Measurements from ENCODE around the gene ZFX.
"Not testable (repeated sequence)": the region's sequence is repeated elsewhere in the genome, so short reads cannot be mapped to it uniquely, and the experiment has no call there.

The ZFX gene

DNA sequence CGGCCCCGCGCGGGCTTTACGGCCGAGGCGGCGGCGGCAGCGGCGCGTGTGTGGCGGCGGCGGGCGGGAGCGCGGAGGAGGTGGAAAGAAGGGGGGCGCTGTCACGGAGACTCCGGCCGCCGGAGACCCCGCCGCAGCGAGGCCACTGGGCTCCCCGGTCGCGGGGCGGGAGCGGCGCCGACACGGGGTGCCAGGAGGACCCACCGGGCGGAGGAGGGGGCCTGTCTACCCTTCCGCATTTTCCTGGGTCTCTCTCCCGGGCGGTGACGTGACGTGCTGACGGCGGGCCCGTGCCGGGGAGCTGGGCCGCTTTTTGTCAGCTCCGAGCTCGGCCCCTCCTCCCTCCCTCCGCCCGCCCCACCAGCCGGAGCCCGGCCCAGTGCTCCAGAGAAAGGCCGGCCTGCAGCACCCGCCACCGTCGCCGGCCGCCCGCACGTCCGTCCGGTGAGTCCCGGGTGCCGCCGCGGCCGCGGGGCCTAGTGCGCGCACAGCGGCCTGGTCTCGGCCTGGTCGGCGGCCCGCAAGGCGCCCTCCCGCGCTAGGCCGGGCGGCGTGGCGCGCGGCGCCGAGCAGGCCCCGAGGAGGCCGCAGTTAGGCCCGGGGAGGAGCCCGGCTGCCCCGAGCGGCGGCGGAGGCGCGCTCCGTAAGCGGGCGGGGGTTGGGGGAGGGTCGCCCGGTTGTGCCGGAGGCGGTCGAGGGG is at the start of gene ZFX:
Gene ZFX, plus strand, starts transcription at position 379 of the 700 bp plus-strand sequence. CDS start 23,014 bp downstream, outside the sequence.
- Histone ChIP-seq H3K9me3 (ENCODE audit: control insufficient read depth in 2 of 2, low read length in 2 of 2) (no peaks in the 10 kb centered on the region), H3K27me3 (ENCODE audit: control insufficient read depth in 2 of 2, insufficient read depth in 2 of 2, low read length in 2 of 2) (no peaks in the 10 kb centered on the region), H3K36me3 (ENCODE audit: control insufficient read depth in 2 of 2, insufficient read depth in 2 of 2, low read length in 2 of 2) (peaks cover 0 to 4% of the 10 kb centered on the region in 2 donors), H3K9ac (ENCODE audit: low read depth in 1 of 2, low read length in 2 of 2) (peak within 1 kb of the TSS; percentile 83 to 84), H3K4me3 (ENCODE audit: low read length in 2 of 2) (peak within 1 kb of the TSS; percentile 82 to 92), H3K4me1 (ENCODE audit: control insufficient read depth in 2 of 2, insufficient read depth in 2 of 2, low read length in 2 of 2) (peaks cover 22 to 33% of the 10 kb centered on the region in 2 donors), H3K27ac (ENCODE audit: low read depth in 2 of 2, low read length in 2 of 2) (peak within 1 kb of the TSS; percentile 94 to 97)

DNA sequence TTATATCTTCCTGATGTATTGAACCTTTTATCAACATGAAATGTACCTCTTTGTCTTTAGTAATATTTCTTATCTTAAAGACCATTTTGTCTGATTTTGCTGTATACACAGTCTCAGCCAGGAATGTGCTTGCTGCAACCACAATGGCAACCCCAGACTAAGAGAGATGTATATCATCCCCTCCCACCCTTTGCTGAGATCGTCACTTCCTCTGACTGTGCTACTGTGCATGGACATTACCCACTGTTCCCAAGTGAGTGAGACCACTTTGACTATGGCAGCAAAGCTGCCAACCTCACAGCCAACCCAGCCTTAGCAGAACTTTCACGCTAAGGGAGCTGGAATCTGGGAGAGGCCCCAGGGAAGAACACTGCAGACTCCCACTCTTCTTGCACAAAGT is 48.8 kb upstream of the ZFX start:
- Histone ChIP-seq H3K27me3 (ENCODE audit: control insufficient read depth in 2 of 2, insufficient read depth in 2 of 2, low read length in 2 of 2) (no peaks in the 10 kb centered on the region), H3K9ac (ENCODE audit: low read depth in 1 of 2, low read length in 2 of 2) (no peak overlapping the region), H3K9me3 (ENCODE audit: control insufficient read depth in 2 of 2, low read length in 2 of 2) (no peaks in the 10 kb centered on the region), H3K4me3 (ENCODE audit: low read length in 2 of 2) (no peak overlapping the region), H3K4me1 (ENCODE audit: control insufficient read depth in 2 of 2, insufficient read depth in 2 of 2, low read length in 2 of 2) (no peaks in the 10 kb centered on the region), H3K36me3 (ENCODE audit: control insufficient read depth in 2 of 2, insufficient read depth in 2 of 2, low read length in 2 of 2) (no peaks in the 10 kb centered on the region), H3K27ac (ENCODE audit: low read depth in 2 of 2, low read length in 2 of 2) (no peak overlapping the region)

DNA sequence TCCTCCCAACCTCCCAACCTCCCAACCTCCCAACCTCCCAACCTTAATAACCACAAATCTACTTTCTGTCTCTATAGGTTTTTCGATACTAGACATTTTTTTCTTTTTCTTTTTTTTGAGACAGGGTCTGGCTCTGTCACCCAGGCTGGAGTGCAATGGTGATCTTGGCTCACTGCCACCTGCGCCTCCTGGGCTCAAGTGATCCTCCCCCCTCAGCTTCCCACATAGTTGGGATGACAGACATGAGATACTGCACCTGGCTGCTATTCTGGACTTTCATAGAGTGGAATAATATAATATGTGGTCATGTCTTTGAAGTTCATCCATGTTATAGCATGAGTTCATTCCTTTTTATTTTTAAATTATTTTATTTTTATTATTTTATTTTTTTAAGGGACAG is 39.5 kb upstream of the ZFX start:
- no peak overlapping the region for H3K9ac ChIP-seq (ENCODE audit: low read depth in 1 of 2, low read length in 2 of 2)
- H3K27ac ChIP-seq (ENCODE audit: low read depth in 2 of 2, low read length in 2 of 2): no peak overlapping the region
- no peaks in the 10 kb centered on the region for H3K36me3 ChIP-seq (ENCODE audit: control insufficient read depth in 2 of 2, insufficient read depth in 2 of 2, low read length in 2 of 2)
- H3K9me3 ChIP-seq (ENCODE audit: control insufficient read depth in 2 of 2, low read length in 2 of 2): no peaks in the 10 kb centered on the region
- no peaks in the 10 kb centered on the region for H3K27me3 ChIP-seq (ENCODE audit: control insufficient read depth in 2 of 2, insufficient read depth in 2 of 2, low read length in 2 of 2)
- H3K4me1 ChIP-seq (ENCODE audit: control insufficient read depth in 2 of 2, insufficient read depth in 2 of 2, low read length in 2 of 2): no peaks in the 10 kb centered on the region
- no peak overlapping the region for H3K4me3 ChIP-seq (ENCODE audit: low read length in 2 of 2)

DNA sequence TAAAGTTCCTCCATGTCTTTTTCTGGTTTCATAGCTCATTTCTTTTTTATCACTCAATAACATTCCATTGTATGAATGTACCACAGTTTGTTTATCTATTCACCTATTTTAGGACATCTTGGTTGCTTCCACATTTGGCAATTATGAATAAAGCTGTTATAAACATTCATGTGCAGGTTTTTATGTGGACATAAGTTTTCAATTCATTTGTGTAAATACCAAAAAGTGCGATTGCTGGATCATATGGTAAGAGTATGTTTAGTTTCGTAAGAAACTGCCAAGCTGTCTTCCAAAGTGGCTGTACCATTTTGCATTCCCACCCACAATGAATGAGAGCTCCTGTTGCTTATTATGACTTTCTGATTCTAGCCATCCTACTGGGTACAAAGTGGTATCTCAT is 36.3 kb upstream of the ZFX start:
- H3K27ac ChIP-seq (ENCODE audit: low read depth in 2 of 2, low read length in 2 of 2): no peak overlapping the region

DNA sequence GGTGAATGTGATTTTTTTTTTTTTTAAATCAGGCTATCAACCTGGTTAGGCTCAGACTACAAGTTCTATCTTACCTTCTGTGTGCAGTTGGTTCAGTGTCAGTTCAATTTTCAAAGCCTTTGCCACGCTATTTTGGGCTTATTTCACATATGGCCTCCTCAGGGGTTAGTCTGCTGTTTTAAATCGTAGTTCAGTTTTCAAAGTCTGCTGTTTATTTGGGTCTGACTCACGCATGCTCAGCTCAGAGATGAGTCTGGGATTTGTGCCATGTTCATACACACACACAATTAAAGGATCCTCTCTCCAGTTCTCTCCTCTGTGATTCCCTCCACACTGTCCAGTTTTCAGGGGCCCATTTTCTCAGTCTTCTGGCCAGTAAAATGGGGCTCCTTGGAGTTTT is 32.3 kb upstream of the ZFX start:
- Histone ChIP-seq H3K9me3 (ENCODE audit: control insufficient read depth in 2 of 2, low read length in 2 of 2) (no peaks in the 10 kb centered on the region), H3K4me3 (ENCODE audit: low read length in 2 of 2) (no peak overlapping the region), H3K36me3 (ENCODE audit: control insufficient read depth in 2 of 2, insufficient read depth in 2 of 2, low read length in 2 of 2) (no peaks in the 10 kb centered on the region), H3K27ac (ENCODE audit: low read depth in 2 of 2, low read length in 2 of 2) (no peak overlapping the region), H3K9ac (ENCODE audit: low read depth in 1 of 2, low read length in 2 of 2) (no peak overlapping the region), H3K27me3 (ENCODE audit: control insufficient read depth in 2 of 2, insufficient read depth in 2 of 2, low read length in 2 of 2) (no peaks in the 10 kb centered on the region), H3K4me1 (ENCODE audit: control insufficient read depth in 2 of 2, insufficient read depth in 2 of 2, low read length in 2 of 2) (no peaks in the 10 kb centered on the region)

More for the DNA sequence above, 36.3 kb upstream of the ZFX start:
- Histone ChIP-seq H3K4me3 (ENCODE audit: low read length in 2 of 2) (no peak overlapping the region), H3K9ac (ENCODE audit: low read depth in 1 of 2, low read length in 2 of 2) (no peak overlapping the region), H3K36me3 (ENCODE audit: control insufficient read depth in 2 of 2, insufficient read depth in 2 of 2, low read length in 2 of 2) (no peaks in the 10 kb centered on the region), H3K4me1 (ENCODE audit: control insufficient read depth in 2 of 2, insufficient read depth in 2 of 2, low read length in 2 of 2) (no peaks in the 10 kb centered on the region), H3K9me3 (ENCODE audit: control insufficient read depth in 2 of 2, low read length in 2 of 2) (no peaks in the 10 kb centered on the region), H3K27me3 (ENCODE audit: control insufficient read depth in 2 of 2, insufficient read depth in 2 of 2, low read length in 2 of 2) (no peaks in the 10 kb centered on the region)

DNA sequence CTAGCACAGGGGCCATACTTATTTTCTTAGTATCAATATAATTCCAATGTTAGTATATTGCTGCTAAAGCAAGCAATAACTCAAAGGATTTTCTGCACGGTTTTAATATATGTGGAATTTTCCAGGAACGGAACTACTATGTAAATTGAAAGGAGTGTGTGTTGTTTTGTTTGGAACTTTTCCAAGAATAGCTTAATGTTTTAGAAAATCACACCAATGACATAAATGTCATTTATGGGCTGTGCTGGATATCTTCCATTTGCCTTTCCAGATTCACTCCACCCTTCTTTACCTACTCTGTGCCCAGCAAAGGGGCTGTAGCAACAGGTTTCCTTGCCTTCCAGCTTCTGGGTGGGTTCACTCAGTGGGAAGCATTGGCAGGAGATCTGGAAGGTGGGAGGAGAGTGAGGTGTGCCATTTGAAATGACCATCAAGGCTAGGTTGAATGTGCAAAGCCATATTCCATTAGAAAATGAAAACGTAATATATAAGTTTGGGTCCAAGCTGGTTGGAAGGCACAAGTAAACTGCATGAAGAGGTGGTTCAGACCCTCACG is 25.2 kb upstream of the ZFX start:
- Histone ChIP-seq H3K27ac (ENCODE audit: low read depth in 2 of 2, low read length in 2 of 2) (no peak overlapping the region), H3K36me3 (ENCODE audit: control insufficient read depth in 2 of 2, insufficient read depth in 2 of 2, low read length in 2 of 2) (no peaks in the 10 kb centered on the region), H3K4me3 (ENCODE audit: low read length in 2 of 2) (no peak overlapping the region), H3K9ac (ENCODE audit: low read depth in 1 of 2, low read length in 2 of 2) (no peak overlapping the region), H3K4me1 (ENCODE audit: control insufficient read depth in 2 of 2, insufficient read depth in 2 of 2, low read length in 2 of 2) (no peaks in the 10 kb centered on the region), H3K9me3 (ENCODE audit: control insufficient read depth in 2 of 2, low read length in 2 of 2) (no peaks in the 10 kb centered on the region), H3K27me3 (ENCODE audit: control insufficient read depth in 2 of 2, insufficient read depth in 2 of 2, low read length in 2 of 2) (peaks cover 7 to 14% of the 10 kb centered on the region in 2 donors)

DNA sequence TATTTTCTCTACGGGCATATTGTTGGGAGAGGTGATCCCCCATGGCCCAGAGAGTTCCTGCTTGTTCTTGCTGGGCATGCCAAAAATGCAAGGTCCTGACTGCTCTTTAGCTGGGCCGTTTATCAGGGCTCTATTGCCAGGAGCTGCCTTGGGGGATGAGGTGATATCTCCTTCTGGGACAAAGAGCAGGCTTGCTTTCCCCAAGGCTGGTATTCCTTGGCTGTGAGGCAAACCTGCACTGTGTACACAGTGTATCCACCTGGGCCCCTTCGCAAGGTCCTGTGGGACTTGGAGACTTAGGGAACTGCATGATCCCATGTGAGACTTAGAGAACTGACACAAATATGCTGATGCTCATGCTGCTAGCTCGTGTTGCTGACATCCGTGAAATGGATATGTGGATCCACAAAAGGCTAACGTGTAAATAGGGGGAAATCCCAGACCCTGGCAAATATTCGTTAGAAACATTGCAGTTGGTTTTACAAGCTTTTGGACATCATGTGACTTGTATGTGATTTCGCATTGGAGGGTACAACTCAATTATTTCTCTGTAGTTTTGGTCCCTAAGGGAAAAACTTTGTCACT is 24.4 kb upstream of the ZFX start:
- Histone ChIP-seq H3K36me3 (ENCODE audit: control insufficient read depth in 2 of 2, insufficient read depth in 2 of 2, low read length in 2 of 2) (no peaks in the 10 kb centered on the region), H3K27ac (ENCODE audit: low read depth in 2 of 2, low read length in 2 of 2) (no peak overlapping the region), H3K4me3 (ENCODE audit: low read length in 2 of 2) (no peak overlapping the region), H3K9ac (ENCODE audit: low read depth in 1 of 2, low read length in 2 of 2) (no peak overlapping the region), H3K4me1 (ENCODE audit: control insufficient read depth in 2 of 2, insufficient read depth in 2 of 2, low read length in 2 of 2) (no peaks in the 10 kb centered on the region), H3K27me3 (ENCODE audit: control insufficient read depth in 2 of 2, insufficient read depth in 2 of 2, low read length in 2 of 2) (peaks cover 7 to 14% of the 10 kb centered on the region in 2 donors), H3K9me3 (ENCODE audit: control insufficient read depth in 2 of 2, low read length in 2 of 2) (no peaks in the 10 kb centered on the region)

DNA sequence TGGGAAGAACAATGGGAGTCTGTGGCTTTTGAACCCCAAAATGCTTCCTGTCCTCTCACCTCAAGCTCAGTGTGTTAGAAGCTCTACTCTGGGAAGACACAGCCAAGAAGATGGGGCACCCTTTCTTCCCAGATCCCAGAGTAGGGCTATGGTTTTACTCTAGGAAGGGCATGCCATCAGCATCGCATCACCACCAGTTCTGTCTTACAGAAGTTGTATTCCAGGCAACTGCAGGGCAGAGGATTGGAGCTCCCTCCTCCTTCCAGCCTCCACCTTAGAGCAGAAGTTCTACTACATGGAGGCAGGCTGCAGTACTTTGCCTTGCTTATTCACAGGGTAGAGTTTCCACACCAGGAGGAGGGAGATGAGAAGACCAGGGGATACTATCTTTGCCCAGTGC is 18.1 kb upstream of the ZFX start:
- Histone ChIP-seq H3K27ac (ENCODE audit: low read depth in 2 of 2, low read length in 2 of 2) (no peak overlapping the region), H3K27me3 (ENCODE audit: control insufficient read depth in 2 of 2, insufficient read depth in 2 of 2, low read length in 2 of 2) (peaks cover 10 to 18% of the 10 kb centered on the region in 2 donors), H3K9ac (ENCODE audit: low read depth in 1 of 2, low read length in 2 of 2) (no peak overlapping the region), H3K4me1 (ENCODE audit: control insufficient read depth in 2 of 2, insufficient read depth in 2 of 2, low read length in 2 of 2) (no peaks in the 10 kb centered on the region), H3K4me3 (ENCODE audit: low read length in 2 of 2) (no peak overlapping the region), H3K9me3 (ENCODE audit: control insufficient read depth in 2 of 2, low read length in 2 of 2) (no peaks in the 10 kb centered on the region), H3K36me3 (ENCODE audit: control insufficient read depth in 2 of 2, insufficient read depth in 2 of 2, low read length in 2 of 2) (no peaks in the 10 kb centered on the region)

DNA sequence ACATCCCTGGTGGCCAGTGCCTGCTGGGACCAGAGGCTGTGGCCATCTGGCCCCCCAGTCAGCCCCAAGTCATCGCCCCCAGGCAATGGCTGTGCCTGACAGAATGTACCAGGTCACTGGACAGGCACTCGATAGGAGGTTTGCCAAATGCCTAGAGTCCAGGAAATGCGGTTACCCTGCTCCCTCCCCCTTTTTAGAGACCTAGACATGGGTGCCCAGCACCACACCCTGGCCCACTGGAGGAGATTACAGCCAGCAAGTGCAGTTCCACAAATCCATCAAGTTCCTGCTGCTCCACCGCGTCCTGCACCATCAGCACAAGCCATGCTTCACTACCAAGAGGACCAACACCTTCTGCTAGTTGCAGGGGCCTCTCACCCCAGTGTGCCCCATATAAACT is 16.2 kb upstream of the ZFX start:
- H3K27ac ChIP-seq (ENCODE audit: low read depth in 2 of 2, low read length in 2 of 2): no peak overlapping the region
- H3K9me3 ChIP-seq (ENCODE audit: control insufficient read depth in 2 of 2, low read length in 2 of 2): no peaks in the 10 kb centered on the region
- H3K36me3 ChIP-seq (ENCODE audit: control insufficient read depth in 2 of 2, insufficient read depth in 2 of 2, low read length in 2 of 2): no peaks in the 10 kb centered on the region
- no peak overlapping the region for H3K9ac ChIP-seq (ENCODE audit: low read depth in 1 of 2, low read length in 2 of 2)
- no peaks in the 10 kb centered on the region for H3K4me1 ChIP-seq (ENCODE audit: control insufficient read depth in 2 of 2, insufficient read depth in 2 of 2, low read length in 2 of 2)
- no peak overlapping the region for H3K4me3 ChIP-seq (ENCODE audit: low read length in 2 of 2)
- H3K27me3 ChIP-seq (ENCODE audit: control insufficient read depth in 2 of 2, insufficient read depth in 2 of 2, low read length in 2 of 2): peaks cover 10 to 19% of the 10 kb centered on the region in 2 donors

DNA sequence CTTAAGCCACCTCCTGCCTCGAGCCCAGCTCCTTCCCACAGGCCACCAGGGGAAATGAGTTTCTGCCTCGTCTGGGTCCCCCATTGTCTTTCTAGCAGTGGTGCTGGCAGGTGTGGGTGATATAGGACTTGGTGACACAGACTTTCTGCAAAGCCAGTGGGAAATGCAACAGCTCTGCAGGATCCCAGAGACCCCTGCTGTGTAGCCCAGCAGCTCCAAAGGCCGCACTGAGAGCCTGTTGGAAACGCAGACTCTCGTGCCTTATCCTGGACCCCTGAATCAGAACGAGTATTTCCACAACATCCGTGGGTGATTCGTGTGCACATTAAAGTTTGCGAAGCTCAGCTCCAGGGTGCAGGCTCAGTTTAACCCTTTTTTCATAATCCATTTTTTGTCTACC is 13.8 kb upstream of the ZFX start:
- H3K36me3 ChIP-seq (ENCODE audit: control insufficient read depth in 2 of 2, insufficient read depth in 2 of 2, low read length in 2 of 2); H3K4me3 ChIP-seq (ENCODE audit: low read length in 2 of 2); H3K27ac ChIP-seq (ENCODE audit: low read depth in 2 of 2, low read length in 2 of 2); H3K9ac ChIP-seq (ENCODE audit: low read depth in 1 of 2, low read length in 2 of 2); H3K9me3 ChIP-seq (ENCODE audit: control insufficient read depth in 2 of 2, low read length in 2 of 2); H3K4me1 ChIP-seq (ENCODE audit: control insufficient read depth in 2 of 2, insufficient read depth in 2 of 2, low read length in 2 of 2): not testable (repeated sequence)
- H3K27me3 ChIP-seq (ENCODE audit: control insufficient read depth in 2 of 2, insufficient read depth in 2 of 2, low read length in 2 of 2): peaks cover 10 to 16% of the 10 kb centered on the region in 2 donors

Measured in mucosa of rectum (tissue), 2 donors.